HG03066 (cell line): Measurements from ENCODE around the gene SELENOT.
"Not testable (repeated sequence)": the region's sequence is repeated elsewhere in the genome, so short reads cannot be mapped to it uniquely, and the experiment has no call there.

Experiments used
- ATAC-seq: cut with Tn5 transposase; IDR thresholded peaks from one replicate; pipeline ENCODE4 v1.9.1; 2021; ENCODE audit warnings: low read depth; ENCODE audit not compliant: unreplicated experiment

The SELENOT gene

GRCh38 chr3:150605998-150606641, 3.0 kb downstream of the SELENOT start:
- ATAC-seq: no peak

GRCh38 chr3:150607267-150608065, 4.3 kb downstream of the SELENOT start:
- no peak for ATAC-seq

DNA sequence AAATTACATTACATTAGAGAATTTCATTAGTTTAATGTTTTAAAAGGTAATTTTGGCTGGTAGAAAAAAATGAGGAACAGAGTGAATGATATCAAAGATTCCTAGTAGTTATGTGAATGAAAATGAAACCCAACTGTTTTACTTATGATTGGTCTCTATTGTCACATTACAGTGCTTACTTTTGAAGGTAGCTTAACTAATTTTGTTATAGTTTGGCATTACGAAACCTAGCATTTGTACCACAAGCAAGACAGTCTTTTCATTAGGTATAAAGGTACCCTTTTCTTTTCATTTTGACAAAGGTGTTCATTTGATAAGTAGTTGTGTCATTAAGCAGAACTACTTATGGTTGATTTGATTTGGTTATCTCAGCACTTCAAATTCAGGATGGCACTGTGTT, 6.9 kb downstream of the SELENOT start:
- no peak for ATAC-seq

- no peak for ATAC-seq
Observed at GRCh38 chr3:150610785-150611184, 7.7 kb downstream of the SELENOT start.

DNA sequence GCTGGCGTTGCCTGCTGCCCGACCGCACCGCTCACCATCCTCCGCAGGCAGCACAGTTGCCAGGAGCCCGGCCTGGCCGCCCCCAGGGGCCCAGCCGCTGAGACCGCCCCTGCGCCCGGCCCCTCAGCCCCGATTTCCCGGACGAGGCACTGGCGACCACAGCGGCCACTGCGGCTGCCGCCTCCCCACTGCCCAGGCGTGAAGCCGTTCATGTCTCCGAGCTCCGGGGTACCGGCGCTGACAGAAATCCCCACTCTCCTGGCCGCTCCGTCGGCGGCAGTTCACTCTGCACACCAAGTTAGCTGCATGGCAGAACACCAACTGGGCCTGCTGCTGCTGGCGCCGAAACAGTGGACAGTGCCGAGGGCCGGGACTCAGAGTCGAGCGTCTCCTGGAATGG, 8.5 kb downstream of the SELENOT start:
- no peak for ATAC-seq

- no peak for ATAC-seq
Observed at GRCh38 chr3:150612494-150612893, 9.4 kb downstream of the SELENOT start.

GRCh38 chr3:150613034-150613433, 9.9 kb downstream of the SELENOT start:
- no peak for ATAC-seq

- no peak for ATAC-seq
Observed at GRCh38 chr3:150613709-150614480, 10.8 kb downstream of the SELENOT start.

DNA sequence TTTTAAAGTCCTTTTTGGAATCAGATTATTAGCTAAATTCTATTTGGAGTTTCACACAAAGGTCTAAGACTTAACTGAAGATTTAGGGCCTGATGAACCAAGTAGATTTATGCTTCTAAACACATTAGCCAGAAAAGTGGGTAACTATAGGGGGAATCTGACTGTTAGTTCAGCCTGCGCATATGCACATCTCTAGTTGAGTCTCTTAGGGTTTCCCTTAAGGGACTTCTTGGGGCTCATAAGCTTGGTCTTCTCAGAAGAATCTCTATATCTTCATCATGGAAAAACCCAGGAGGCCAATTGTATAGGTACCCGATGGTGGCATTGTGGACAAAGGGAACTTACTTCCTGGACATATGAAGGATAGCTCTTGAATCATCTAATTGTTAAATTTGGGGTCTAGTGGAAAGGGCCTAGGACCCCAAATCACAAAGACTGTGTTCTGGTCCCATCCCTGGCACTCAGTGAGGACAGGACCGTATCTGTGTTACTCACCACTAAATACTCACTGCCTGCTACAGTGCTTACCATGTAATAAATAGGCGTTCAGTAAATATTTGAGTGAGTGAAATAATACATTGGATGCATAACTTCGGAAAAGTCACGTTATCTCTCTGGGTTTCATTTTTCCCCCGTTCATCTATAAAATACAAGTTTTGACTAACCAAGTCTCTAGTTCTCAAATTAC, 17.0 kb downstream of the SELENOT start:
- no peak for ATAC-seq

- ATAC-seq: not testable (repeated sequence)
Observed at GRCh38 chr3:150622955-150623354, 19.8 kb downstream of the SELENOT start.

- no peak for ATAC-seq
Observed at GRCh38 chr3:150623945-150624344, 20.8 kb downstream of the SELENOT start.

- no peak for ATAC-seq
Observed at GRCh38 chr3:150626148-150626930, 23.2 kb downstream of the SELENOT start.

DNA sequence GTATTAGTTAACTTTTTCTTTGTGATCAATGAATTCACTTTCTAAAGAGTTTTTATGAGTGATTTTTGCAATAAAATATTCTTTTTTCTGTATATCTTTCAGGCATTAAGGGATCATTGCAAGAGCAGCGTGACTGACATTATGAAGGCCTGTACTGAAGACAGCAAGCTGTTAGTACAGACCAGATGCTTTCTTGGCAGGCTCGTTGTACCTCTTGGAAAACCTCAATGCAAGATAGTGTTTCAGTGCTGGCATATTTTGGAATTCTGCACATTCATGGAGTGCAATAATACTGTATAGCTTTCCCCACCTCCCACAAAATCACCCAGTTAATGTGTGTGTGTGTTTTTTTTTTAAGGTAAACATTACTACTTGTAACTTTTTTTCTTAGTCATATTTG, 24.4 kb downstream of the SELENOT start:
- no peak for ATAC-seq

DNA sequence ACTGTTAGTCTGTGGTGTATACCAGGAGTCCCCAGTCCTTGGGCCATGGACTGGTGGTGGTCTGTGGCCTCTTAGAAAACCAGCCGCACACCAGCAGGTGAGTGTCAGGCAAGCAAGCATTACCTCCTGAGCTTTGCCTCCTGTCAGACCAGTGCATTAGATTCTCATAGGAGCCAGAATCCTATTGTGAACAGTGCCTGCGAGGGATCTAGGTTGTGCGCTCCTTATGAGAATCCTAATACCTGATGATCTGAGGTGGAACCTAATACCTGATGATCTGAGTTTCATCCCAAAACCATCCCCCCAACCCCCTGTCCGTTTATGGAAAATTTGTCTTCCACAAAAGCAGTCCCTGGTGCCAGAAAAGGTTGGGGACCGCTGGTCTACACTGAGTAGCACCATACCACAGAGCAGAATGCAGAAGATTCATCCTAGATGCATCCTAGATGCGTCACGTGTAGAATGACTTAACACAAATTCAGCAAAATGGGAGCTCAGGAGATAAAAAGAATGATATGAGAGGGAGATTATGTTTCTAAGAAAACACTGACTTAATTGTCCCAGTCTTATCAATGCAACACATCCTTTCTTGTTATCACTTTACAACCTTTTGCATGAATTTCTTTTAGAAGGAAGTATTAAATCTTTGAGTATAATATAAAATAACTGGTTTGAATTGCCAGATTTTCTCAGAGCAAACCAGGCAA, 28.5 kb downstream of the SELENOT start:
- ATAC-seq: no peak

- no peak for ATAC-seq
Observed at GRCh38 chr3:150635076-150635475, 32.0 kb downstream of the SELENOT start.

GRCh38 chr3:150635526-150635925, 32.4 kb downstream of the SELENOT start:
- peak; percentile 81 for ATAC-seq

- ATAC-seq: no peak
Observed at GRCh38 chr3:150636258-150636657, 33.1 kb downstream of the SELENOT start.

DNA sequence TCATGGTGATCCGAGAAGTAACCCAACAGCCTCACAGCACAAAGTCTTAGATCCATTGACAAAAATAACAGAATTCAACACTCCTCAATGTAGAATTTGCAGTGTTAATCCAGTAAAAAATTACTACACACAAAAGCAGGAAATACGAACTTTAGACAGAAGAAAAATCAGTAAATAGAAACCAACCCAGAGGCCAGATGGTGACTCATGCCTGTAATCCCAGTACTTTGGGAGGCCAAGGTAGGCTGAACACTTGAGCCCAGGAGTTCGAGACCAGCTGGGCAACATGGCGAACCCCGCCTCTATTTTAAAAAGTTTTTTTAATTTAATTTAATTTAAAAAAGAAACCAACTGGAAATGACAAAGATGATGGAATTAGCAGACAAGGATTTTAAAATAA, 36.1 kb downstream of the SELENOT start:
- ATAC-seq: no peak

GRCh38 chr3:150640256-150640655, 37.1 kb downstream of the SELENOT start:
- no peak for ATAC-seq
